ENCODE data around the gene ATE1. TPM values are rescaled to one million over a fixed set of nuclear protein-coding genes. Genes with fewer than 3 reads are reported as not detected.
"Not testable (repeated sequence)": the region's sequence is repeated elsewhere in the genome, so short reads cannot be mapped to it uniquely, and the experiment has no call there.

The ATE1 gene
- total RNA-seq, 2 donors from 2014 or later = 16.5 to 24.4 TPM

DNA sequence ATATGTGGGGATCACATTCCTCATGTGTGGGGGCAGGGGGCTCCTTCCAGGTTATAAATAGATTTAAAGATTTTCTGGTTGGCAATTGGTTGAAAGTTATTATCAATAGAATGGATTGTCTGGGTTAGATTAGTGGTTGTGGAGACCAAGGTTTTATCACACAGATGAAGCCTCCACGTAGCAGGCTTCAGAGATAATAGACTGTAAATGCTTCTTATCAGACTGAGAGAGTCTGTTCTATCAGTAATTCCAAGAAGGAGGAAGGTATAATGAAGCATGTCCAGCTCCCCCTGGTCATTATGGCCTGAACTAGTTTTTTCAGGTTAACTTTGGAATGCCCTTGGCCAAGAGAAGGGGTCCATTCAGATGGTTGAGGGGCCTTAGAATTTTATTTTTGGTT, 211.9 kb downstream of the ATE1 start:
- no peak for ATAC-seq (replicated peaks)
- Mint-ChIP-seq H3K27ac (no peak overlapping the region), H3K4me3 (no peak overlapping the region), H3K27me3 (peaks cover 13% of the 10 kb centered on the region), H3K36me3 (ENCODE audit: low read depth) (no peaks in the 10 kb centered on the region), H3K9me3 (peaks cover 4% of the 10 kb centered on the region), H3K4me1 (no peaks in the 10 kb centered on the region)

DNA sequence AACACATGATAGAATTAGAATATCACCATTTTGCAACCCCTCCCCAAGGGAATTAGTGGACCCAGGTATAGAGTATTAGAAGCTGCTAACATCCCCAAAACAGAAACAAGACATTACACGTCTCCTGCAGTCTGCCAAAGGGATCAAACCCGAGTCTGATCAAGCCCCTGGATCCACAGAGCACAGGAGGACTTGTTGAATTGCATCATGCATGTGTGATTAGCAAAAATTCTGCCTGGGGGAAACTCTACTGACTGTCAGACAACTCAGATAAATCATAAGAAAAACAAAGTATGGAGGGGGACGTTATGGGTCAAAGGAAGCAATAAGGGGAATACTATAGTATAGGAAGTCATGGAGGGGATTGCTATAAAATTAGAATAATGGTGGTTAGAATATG, 212.8 kb downstream of the ATE1 start:
- H3K36me3 Mint-ChIP-seq (ENCODE audit: low read depth) = no peaks in the 10 kb centered on the region
- no peak for ATAC-seq (replicated peaks)

DNA sequence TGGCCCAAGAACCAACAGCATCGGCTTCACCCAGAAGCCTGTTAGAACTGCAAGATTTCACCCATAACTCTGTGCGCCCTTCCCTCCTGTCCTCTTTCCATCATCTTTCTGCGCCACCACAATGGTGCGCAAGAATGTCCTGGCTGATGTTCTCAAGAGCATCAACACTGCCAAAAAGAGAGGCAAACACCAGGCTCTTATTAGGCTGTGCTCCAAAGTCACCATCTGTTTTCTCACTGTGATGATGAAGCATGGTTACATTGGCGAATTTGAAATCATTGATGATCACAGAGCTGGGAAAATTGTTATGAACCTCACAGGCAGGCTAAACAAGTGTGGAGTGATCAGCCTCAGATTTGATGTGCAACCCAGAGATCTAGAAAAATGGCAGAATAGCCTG, 214.3 kb downstream of the ATE1 start:
- H3K36me3 Mint-ChIP-seq (ENCODE audit: low read depth) = no peaks in the 10 kb centered on the region
- H3K9me3 Mint-ChIP-seq = peaks cover 4% of the 10 kb centered on the region
- H3K27ac Mint-ChIP-seq = no peak overlapping the region
- H3K27me3 Mint-ChIP-seq = peaks cover 26% of the 10 kb centered on the region
- no peak for ATAC-seq (replicated peaks)
- H3K4me3 Mint-ChIP-seq = no peak overlapping the region
- H3K4me1 Mint-ChIP-seq = no peaks in the 10 kb centered on the region

More for the DNA sequence above, 212.8 kb downstream of the ATE1 start:
- Mint-ChIP-seq H3K9me3 (peaks cover 4% of the 10 kb centered on the region), H3K27ac (no peak overlapping the region), H3K4me1 (no peaks in the 10 kb centered on the region), H3K4me3 (no peak overlapping the region), H3K27me3 (peaks cover 19% of the 10 kb centered on the region)

- peaks cover 4% of the 10 kb centered on the region for H3K9me3 Mint-ChIP-seq
- ATAC-seq (replicated peaks) = no peak
- H3K27ac Mint-ChIP-seq = no peak overlapping the region
- H3K4me1 Mint-ChIP-seq = no peaks in the 10 kb centered on the region
- no peaks in the 10 kb centered on the region for H3K36me3 Mint-ChIP-seq (ENCODE audit: low read depth)
- no peak overlapping the region for H3K4me3 Mint-ChIP-seq
- H3K27me3 Mint-ChIP-seq = peaks cover 32% of the 10 kb centered on the region
Observed at GRCh38 chr10:121710971-121711370, 216.9 kb downstream of the ATE1 start.

GRCh38 chr10:121710207-121710606, 217.6 kb downstream of the ATE1 start:
- ATAC-seq (replicated peaks) = no peak
- H3K27me3 Mint-ChIP-seq = peaks cover 36% of the 10 kb centered on the region
- H3K4me1 Mint-ChIP-seq = no peaks in the 10 kb centered on the region
- H3K27ac Mint-ChIP-seq = no peak overlapping the region
- H3K4me3 Mint-ChIP-seq = no peak overlapping the region
- H3K9me3 Mint-ChIP-seq = peaks cover 4% of the 10 kb centered on the region
- no peaks in the 10 kb centered on the region for H3K36me3 Mint-ChIP-seq (ENCODE audit: low read depth)

GRCh38 chr10:121709675-121710073, 218.2 kb downstream of the ATE1 start:
- H3K36me3 Mint-ChIP-seq (ENCODE audit: low read depth) = no peaks in the 10 kb centered on the region
- H3K4me1 Mint-ChIP-seq = no peaks in the 10 kb centered on the region
- no peak overlapping the region for H3K27ac Mint-ChIP-seq
- no peak for ATAC-seq (replicated peaks)
- H3K27me3 Mint-ChIP-seq = peaks cover 36% of the 10 kb centered on the region
- H3K9me3 Mint-ChIP-seq = peaks cover 4% of the 10 kb centered on the region
- H3K4me3 Mint-ChIP-seq = no peak overlapping the region

GRCh38 chr10:121708728-121709674, 218.8 kb downstream of the ATE1 start:
- Mint-ChIP-seq H3K27me3 (peaks cover 36% of the 10 kb centered on the region), H3K4me1 (no peaks in the 10 kb centered on the region), H3K36me3 (ENCODE audit: low read depth) (no peaks in the 10 kb centered on the region), H3K4me3 (no peak overlapping the region), H3K27ac (no peak overlapping the region), H3K9me3 (peaks cover 4% of the 10 kb centered on the region)
- no peak for ATAC-seq (replicated peaks)

- Mint-ChIP-seq H3K27ac (no peak overlapping the region), H3K4me3 (no peak overlapping the region), H3K27me3 (peaks cover 16% of the 10 kb centered on the region), H3K4me1 (no peaks in the 10 kb centered on the region), H3K9me3 (no peaks in the 10 kb centered on the region), H3K36me3 (ENCODE audit: low read depth) (no peaks in the 10 kb centered on the region)
- ATAC-seq (replicated peaks) = no peak
Observed at GRCh38 chr10:121702351-121703320, 225.2 kb downstream of the ATE1 start.

DNA sequence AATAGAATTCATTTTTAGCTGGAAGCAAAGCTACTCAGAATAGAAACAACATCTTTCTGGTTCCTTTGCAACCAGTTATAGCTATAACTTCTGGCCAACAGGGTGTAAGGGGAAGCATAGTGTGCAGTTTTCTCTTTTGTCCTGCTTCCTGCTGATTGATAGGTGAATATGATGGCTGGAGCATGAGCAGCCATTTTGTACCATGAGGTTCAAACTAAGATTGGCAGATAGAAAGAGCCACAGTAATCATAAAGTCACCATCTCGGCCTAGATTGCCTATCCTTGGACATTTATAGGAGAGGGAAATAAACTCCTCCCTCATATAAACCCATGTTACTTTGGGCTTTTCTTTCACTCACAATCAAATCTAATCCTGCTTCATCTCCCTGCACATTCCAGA, 227.4 kb downstream of the ATE1 start:
- Mint-ChIP-seq H3K4me3 (no peak overlapping the region), H3K27ac (no peak overlapping the region), H3K36me3 (ENCODE audit: low read depth) (no peaks in the 10 kb centered on the region), H3K4me1 (no peaks in the 10 kb centered on the region), H3K27me3 (peaks cover 4% of the 10 kb centered on the region), H3K9me3 (no peaks in the 10 kb centered on the region)
- ATAC-seq (replicated peaks) = no peak

GRCh38 chr10:121699703-121700102, 228.1 kb downstream of the ATE1 start:
- H3K4me3 Mint-ChIP-seq; H3K9me3 Mint-ChIP-seq; H3K36me3 Mint-ChIP-seq (ENCODE audit: low read depth); H3K27me3 Mint-ChIP-seq; H3K4me1 Mint-ChIP-seq; ATAC-seq (replicated peaks); H3K27ac Mint-ChIP-seq: not testable (repeated sequence)

GRCh38 chr10:121698902-121699301, 228.9 kb downstream of the ATE1 start:
- ATAC-seq (replicated peaks) = no peak
- Mint-ChIP-seq H3K27ac (no peak overlapping the region), H3K4me3 (no peak overlapping the region), H3K36me3 (ENCODE audit: low read depth) (no peaks in the 10 kb centered on the region), H3K4me1 (no peaks in the 10 kb centered on the region), H3K9me3 (no peaks in the 10 kb centered on the region), H3K27me3 (peaks cover 12% of the 10 kb centered on the region)

GRCh38 chr10:121698336-121698735, 229.5 kb downstream of the ATE1 start:
- no peaks in the 10 kb centered on the region for H3K36me3 Mint-ChIP-seq (ENCODE audit: low read depth)
- H3K9me3 Mint-ChIP-seq = no peaks in the 10 kb centered on the region
- H3K4me3 Mint-ChIP-seq = no peak overlapping the region
- no peaks in the 10 kb centered on the region for H3K4me1 Mint-ChIP-seq
- H3K27me3 Mint-ChIP-seq = peaks cover 12% of the 10 kb centered on the region
- no peak for ATAC-seq (replicated peaks)
- no peak overlapping the region for H3K27ac Mint-ChIP-seq

DNA sequence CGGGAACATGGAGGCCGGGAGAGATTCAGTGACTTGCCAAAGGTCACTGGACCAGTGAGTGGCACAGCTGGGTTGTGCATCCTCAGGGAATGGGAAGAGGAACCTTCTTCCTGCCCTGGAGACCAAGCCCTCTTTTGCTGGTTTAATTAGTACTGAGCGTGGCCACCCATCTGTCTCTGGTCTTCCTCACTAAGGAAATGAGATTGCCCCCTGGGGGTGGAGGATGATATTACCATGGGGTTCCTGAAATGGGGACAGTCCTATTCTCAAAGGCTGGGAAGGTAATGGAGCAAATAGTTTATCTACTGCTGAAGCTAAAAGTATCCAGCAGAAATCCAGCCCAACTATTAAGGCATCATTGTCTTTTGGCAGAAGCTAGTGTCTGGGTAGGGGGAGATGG, 231.0 kb downstream of the ATE1 start:
- Mint-ChIP-seq H3K27me3 (peaks cover 12% of the 10 kb centered on the region), H3K36me3 (ENCODE audit: low read depth) (no peaks in the 10 kb centered on the region), H3K27ac (no peak overlapping the region), H3K4me3 (no peak overlapping the region), H3K4me1 (no peaks in the 10 kb centered on the region), H3K9me3 (no peaks in the 10 kb centered on the region)
- ATAC-seq (replicated peaks) = no peak

GRCh38 chr10:121695731-121696464, 231.9 kb downstream of the ATE1 start:
- Mint-ChIP-seq H3K36me3 (ENCODE audit: low read depth) (no peaks in the 10 kb centered on the region), H3K9me3 (no peaks in the 10 kb centered on the region), H3K4me3 (no peak overlapping the region), H3K27ac (no peak overlapping the region), H3K4me1 (no peaks in the 10 kb centered on the region), H3K27me3 (peaks cover 9% of the 10 kb centered on the region)
- no peak for ATAC-seq (replicated peaks)
